Measurements from ENCODE around the gene MUC12. TPM values are rescaled to one million over a fixed set of nuclear protein-coding genes. Genes with fewer than 3 reads are reported as not detected.
"Not testable (repeated sequence)": the region's sequence is repeated elsewhere in the genome, so short reads cannot be mapped to it uniquely, and the experiment has no call there.

Gene MUC12
- total RNA-seq, 4 donors from 2014 or later = 0.11 TPM; not detected in 3

GRCh38 chr7:100933734-100934133 lies 35.6 kb upstream of the MUC12 start:
- H3K9me3 ChIP-seq = no peaks in the 10 kb centered on the region
- WGBS, 2 donors = no CpG with 5 or more reads among the region's 4 CpGs

DNA sequence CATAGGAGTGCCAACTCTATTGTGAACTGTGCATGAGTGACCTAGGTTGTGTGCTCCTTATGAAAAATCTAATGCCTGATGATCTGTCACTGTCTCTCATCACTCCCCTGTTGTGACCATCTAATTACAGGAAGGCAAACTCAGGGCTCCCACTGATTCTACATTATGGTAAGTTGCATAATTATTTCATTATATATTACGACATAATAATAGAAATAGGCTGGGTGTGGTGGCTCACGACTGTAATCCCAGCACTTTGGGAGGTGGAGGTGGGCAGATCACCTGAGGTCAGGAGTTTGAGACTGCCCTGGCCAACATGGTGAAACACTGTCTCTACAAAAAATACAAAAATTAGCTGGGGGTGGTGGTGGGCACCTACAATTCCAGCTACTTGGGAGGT lies 34.0 kb upstream of the MUC12 start:
- H3K27me3 ChIP-seq = peaks cover 0 to 30% (median 0%) of the 10 kb centered on the region in 4 donors
- H3K4me1 ChIP-seq; DNase-seq; H3K27ac ChIP-seq; H3K9me3 ChIP-seq; H3K4me3 ChIP-seq; H3K36me3 ChIP-seq; intact Hi-C loops (cut with DNase I): not testable (repeated sequence)
- WGBS, 2 donors = 22 to 50% methylated on average over 2 of the region's 2 CpGs

More at GRCh38 chr7:100933734-100934133, 35.6 kb upstream of the MUC12 start:
- H3K4me1 ChIP-seq = no peaks in the 10 kb centered on the region
- intact Hi-C loops (cut with DNase I) = no loop called here
- TF ChIP-seq POLR2A (IDR thresholded peaks at IDR 0.05) (no peak), CTCF (IDR thresholded peaks at IDR 0.05) (no peak)
- peaks cover 0 to 34% (median 0%) of the 10 kb centered on the region in 4 donors for H3K27me3 ChIP-seq
- H3K27ac ChIP-seq = no peak overlapping the region
- no peak overlapping the region for H3K4me3 ChIP-seq
- no peak for DNase-seq
- no peaks in the 10 kb centered on the region for H3K36me3 ChIP-seq

DNA sequence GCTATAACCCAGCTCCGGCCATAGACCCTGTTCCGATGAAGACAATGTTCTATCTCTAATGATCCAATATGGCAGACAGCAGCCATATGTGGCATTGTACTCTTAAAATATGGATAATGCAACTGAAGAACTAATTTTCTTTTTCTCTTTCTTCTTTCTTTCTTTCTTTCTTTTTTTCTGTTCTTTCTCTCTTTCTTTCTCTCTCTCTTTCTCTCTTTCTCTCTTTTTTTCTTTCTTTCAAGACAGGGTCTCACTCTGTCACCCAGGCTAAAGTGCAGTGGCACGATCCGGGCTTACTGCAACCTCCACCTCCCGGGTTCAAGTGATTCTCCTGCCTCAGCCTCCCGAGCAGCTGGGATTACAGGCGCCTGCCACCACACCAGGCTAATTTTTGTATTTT lies 33.2 kb upstream of the MUC12 start:
- H3K4me3 ChIP-seq; H3K9me3 ChIP-seq; H3K4me1 ChIP-seq; H3K27ac ChIP-seq; DNase-seq; H3K36me3 ChIP-seq; intact Hi-C loops (cut with DNase I): not testable (repeated sequence)
- 78% methylated on average over 7 of the region's 7 CpGs for WGBS, 2 donors
- H3K27me3 ChIP-seq = peaks cover 0 to 25% (median 0%) of the 10 kb centered on the region in 4 donors

DNA sequence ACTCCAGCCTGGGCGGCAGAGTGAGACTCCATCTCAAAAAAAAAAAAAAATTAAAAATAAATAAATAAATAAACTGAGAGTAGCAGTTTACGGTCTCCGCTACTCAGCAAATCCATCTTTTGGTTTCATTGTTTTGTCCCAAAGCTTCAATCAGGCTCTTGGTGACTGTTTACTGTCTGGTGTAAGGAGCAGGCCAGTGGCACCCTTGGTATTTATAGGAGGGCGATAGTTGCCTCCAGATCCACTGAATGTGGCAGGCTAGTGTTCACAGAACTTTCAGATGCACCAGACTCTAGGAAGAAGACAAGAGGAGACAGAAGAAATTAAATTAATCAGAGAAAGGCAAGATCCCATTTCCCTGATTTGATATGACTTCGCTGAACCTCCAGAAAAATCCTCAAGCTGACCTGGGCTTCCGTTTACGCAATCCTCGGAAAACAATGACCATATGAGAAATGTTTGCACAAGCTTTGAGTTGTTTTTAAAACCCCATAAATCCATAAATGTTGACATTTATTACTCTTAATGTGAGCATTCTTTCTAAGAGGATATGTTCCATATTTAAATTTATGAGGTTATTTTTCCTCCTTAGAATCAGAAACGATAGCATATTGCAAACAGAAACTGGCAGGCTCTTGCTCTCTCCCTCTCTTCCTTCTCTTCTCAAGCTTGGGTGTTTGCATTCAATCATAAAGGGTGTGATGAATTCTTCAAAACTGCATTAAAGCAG lies 27.2 kb upstream of the MUC12 start:
- H3K36me3 ChIP-seq = no peaks in the 10 kb centered on the region
- no peaks in the 10 kb centered on the region for H3K9me3 ChIP-seq
- H3K4me1 ChIP-seq = peaks cover 0 to 9% (median 0%) of the 10 kb centered on the region in 3 donors
- intact Hi-C loops (cut with DNase I) = no loop called here
- WGBS, 2 donors = 52 to 57% methylated on average over 9 of the region's 9 CpGs
- no peak overlapping the region for H3K27ac ChIP-seq
- no peak for DNase-seq
- H3K27me3 ChIP-seq = peaks cover 0 to 47% (median 0%) of the 10 kb centered on the region in 4 donors
- no peak overlapping the region for H3K4me3 ChIP-seq
- no peak for TF ChIP-seq CTCF (IDR thresholded peaks at IDR 0.05)
- TF ChIP-seq POLR2A (IDR thresholded peaks at IDR 0.05) = no peak

DNA sequence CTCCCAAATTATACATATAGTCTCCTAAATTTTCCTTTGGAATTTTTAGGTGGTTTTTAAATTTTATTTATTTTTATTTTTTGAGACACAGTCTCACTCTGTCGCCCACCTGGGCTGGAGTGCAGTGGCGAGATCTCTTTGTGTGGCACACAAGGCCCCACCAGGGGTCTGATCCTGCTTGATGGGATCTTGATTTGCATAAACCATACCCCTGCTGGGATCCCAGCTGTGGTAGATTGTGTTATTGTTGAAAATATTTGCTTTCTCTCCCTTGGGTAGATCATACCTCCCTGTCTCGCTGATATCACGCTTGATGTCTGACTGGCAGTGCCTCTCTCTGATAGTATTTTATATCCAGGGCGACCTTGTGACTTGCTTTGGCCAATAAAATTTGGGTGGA lies 25.7 kb upstream of the MUC12 start:
- no peak for DNase-seq
- H3K27me3 ChIP-seq = peaks cover 0 to 40% (median 0%) of the 10 kb centered on the region in 4 donors
- 82 to 86% methylated on average over 5 of the region's 5 CpGs for WGBS, 2 donors
- no peak overlapping the region for H3K4me3 ChIP-seq
- no peaks in the 10 kb centered on the region for H3K36me3 ChIP-seq
- H3K4me1 ChIP-seq = peaks cover 0 to 9% (median 0%) of the 10 kb centered on the region in 3 donors
- H3K9me3 ChIP-seq = no peaks in the 10 kb centered on the region
- no peak for TF ChIP-seq POLR2A (IDR thresholded peaks at IDR 0.05)
- TF ChIP-seq CTCF (IDR thresholded peaks at IDR 0.05) = no peak
- intact Hi-C loops (cut with DNase I) = no loop called here
- H3K27ac ChIP-seq = no peak overlapping the region

DNA sequence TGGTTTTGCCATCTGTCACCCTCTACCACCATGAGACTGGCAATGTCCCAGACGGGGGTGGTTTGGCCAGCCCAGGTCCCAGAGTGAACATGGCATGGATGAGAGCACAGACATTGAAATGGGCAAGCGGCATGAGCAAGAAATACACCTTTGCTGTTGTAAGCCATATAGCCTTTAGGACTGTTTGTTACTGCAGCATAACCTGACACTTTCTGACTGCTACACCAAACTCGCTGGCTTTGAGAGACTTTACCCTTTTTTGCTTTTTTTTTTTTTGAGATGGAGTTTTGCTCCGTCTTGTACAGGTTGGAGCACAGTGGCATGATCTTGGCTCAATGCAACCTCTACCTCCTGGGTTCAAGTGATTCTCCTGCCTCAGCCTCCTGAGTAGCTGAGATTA lies 25.2 kb upstream of the MUC12 start:
- no peak for DNase-seq
- peaks cover 0 to 10% (median 0%) of the 10 kb centered on the region in 3 donors for H3K4me1 ChIP-seq
- no peak overlapping the region for H3K4me3 ChIP-seq
- no peak for TF ChIP-seq CTCF (IDR thresholded peaks at IDR 0.05)
- TF ChIP-seq POLR2A (IDR thresholded peaks at IDR 0.05) = no peak
- no peaks in the 10 kb centered on the region for H3K9me3 ChIP-seq
- H3K27ac ChIP-seq = no peak overlapping the region
- no peaks in the 10 kb centered on the region for H3K36me3 ChIP-seq
- 69 to 82% methylated on average over 4 of the region's 4 CpGs for WGBS, 2 donors
- intact Hi-C loops (cut with DNase I) = no loop called here
- peaks cover 0 to 45% (median 0%) of the 10 kb centered on the region in 4 donors for H3K27me3 ChIP-seq

All from esophagus squamous epithelium (tissue), 5 donors.